GM19324 (cell line): Measurements from ENCODE around the gene HDLBP.
A peak's percentile ranks its signal among the peaks of the same experiment; 100 is the strongest.
"Not testable (repeated sequence)": the region's sequence is repeated elsewhere in the genome, so short reads cannot be mapped to it uniquely, and the experiment has no call there.

Source experiments
- ATAC-seq: cut with Tn5 transposase; IDR thresholded peaks from one replicate; pipeline ENCODE4 v1.9.1; 2021; ENCODE audit warnings: mild to moderate bottlenecking, moderate library complexity; ENCODE audit not compliant: unreplicated experiment, low FRiP score

HDLBP gene

GRCh38 chr2:241339839-241340630, 24.6 kb upstream of the HDLBP start:
- no peak for ATAC-seq

DNA sequence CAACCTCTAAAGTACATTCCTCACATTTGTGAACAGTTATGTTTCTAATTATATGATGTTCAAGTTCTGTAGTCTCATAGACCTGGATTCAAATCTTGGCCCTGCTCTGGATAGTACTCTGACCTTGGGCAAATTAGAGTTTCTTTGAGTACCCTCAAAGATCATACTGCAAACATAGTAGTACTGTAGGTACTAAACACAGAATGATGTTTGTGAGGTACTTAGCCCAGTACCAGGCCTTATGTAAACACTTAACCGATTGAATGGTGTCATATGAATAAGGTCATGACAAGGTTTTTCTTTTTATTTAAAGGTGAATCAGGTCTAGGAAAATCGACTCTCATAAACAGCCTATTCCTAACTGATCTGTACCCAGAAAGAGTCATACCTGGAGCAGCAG, 19.3 kb upstream of the HDLBP start:
- no peak for ATAC-seq

DNA sequence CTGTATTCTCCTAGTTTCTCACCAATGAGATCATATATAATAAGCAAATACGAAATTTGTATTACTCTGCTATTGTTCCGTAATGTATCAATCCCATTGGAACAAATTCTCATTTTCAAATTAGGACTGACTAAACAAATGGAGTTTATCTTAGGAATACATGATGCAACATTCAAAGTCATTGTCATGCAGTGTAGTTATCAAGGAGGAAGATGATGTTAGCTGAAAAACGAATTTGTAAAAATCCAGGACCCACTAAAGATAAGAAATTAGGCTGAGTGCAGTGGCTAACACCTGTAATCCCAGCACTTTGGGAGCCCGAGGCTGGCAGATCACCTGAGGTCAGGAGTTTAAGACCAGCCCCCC, 15.1 kb upstream of the HDLBP start:
- no peak for ATAC-seq

DNA sequence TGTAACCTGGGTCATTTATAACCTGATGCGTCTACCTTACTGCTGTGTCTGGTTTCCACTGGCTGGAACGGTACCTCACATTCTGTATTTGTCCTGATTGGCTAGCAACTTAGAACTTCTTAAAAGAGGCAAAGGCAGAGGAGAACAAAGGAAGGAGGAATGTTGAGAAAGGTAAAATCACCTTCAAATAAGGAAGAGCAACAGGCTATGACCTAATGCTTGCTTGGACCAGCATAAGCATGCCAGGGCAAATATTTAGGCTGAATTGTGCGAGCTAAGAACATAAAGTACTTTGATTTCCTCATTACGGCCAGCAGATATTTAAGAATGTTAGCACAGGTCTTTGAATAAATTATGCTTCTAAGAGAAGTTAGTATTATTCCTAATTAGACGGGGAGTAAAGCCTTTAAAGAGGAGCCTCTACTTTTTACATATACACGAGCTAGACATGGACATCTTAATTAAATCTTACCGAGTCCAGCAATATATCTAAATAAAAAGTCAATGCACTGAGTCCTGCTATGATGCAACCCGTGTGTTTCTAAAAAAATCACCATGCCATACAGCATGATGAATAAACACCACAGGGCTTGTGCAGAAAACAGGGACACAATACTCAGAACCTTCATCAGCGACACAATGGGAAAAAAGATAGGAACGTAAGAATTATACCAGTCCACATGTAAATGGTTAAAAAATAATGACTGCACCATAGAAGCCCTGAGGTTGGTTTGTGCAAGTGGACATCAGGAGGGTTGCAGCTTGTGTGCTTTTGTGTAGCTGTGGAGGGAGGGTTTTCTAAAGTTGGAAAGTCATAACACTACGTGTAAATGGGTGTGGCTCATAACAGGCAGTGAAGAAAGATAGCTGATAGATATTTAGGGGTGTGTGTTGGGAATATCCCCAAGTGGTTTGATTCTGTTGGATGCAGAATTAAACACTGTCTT, 14.5 kb upstream of the HDLBP start:
- ATAC-seq = no peak

- no peak for ATAC-seq
These were observed 9.8 kb upstream of the HDLBP start for GRCh38 chr2:241325257-241325656.

DNA sequence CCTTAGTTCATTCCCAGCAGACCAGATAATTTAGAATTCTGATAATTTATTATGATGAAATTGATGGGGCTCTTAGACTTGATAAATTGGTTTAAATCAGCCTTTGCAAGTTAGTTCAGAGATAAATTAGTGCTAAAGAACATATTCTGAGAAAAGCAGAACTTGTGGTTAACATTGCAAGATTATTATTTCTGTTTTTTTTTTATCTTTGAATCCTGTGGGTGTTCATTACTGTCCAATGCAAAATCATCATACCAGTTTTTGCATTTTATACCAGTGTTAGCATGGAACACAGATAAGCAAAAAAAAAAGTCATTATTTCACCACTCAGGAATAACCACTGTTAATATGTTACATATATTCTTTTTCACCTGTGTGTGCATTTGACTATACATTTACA, 9.3 kb upstream of the HDLBP start:
- no peak for ATAC-seq

- no peak for ATAC-seq
These were observed 8.3 kb upstream of the HDLBP start for GRCh38 chr2:241323778-241324177.

GRCh38 chr2:241321886-241322285, 6.4 kb upstream of the HDLBP start:
- ATAC-seq = no peak

DNA sequence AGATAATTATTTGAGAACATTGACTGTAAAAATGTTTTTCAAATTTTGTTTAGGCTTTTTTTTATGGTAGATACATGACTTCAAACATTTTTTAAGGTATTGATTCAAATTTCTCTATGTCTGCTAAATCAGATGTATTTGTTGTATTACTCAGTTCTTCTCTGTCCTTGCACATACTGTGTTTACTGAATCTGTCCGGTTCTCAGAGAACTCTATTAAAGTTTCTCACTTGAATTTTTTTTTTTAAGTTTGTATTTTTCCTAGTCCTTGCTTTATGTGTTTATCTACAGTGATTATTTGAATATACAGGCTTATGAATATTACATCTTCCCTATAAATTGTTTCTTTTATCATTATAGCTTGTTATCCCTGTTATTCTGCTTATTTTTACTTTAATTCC, 5.6 kb upstream of the HDLBP start:
- ATAC-seq = no peak

DNA sequence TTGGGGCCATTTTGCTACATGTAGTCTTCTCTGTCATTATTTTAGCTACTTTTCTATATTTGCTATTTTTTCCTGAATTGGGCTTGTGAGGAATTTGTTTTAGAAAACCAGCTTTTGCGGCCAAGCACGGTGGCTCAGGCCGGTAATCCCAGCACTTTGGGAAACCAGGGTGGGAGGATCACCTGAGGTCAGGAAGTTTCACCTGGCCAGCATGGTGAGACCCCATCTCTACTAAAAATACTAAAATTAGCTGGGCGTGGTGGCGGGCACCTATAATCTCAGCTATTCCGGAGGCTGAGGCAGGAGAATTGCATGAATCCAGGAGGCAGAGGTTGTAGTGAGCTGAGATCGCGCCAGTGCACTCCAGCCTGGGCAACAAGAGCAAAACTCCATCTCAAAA, 4.9 kb upstream of the HDLBP start:
- ATAC-seq = no peak

GRCh38 chr2:241318830-241319229, 3.4 kb upstream of the HDLBP start:
- not testable (repeated sequence) for ATAC-seq

DNA sequence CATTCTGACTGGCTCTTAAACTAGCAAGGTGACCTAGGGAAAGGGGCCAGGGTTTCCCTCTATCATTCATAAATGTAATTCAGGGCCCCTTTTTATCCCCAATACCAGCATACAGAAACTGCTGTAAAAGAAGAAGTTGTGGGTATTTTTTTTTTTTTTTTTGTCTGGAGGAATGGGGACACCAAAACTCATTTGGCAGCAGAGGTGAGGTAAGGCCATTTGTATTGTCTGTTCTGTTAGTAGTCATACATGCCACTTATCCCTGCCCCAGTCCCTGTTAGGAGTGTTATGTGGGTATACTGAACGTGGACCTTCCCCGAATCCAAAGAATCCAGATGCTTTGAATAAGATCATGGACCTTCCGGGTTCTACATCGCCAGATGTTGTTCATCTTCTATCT, 1.9 kb upstream of the HDLBP start:
- no peak for ATAC-seq

DNA sequence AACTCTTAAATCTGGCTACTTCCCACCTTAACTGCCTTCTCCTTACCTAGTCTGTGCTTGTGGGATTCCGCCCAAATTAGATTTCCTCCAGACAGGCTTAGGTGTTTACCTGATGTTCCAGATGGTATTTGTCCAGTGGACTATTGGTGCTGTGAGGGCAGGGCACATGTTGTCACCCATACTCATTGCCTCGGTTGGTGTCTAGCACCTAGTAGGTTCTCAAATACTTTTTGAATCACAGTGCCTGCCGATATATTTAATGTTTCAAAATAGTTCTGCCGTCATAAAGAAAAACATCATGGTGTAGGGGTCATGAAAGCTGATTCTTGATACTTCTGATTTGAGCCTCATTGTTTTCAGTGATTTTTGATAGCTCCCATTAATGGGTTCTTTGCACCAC, 1.4 kb upstream of the HDLBP start:
- no peak for ATAC-seq

GRCh38 chr2:241315879-241316631, 583 bp upstream of the HDLBP start, which contains the start of gene SEPTIN2:
Gene SEPTIN2, plus strand, starts transcription at chr2:241315925. Its CDS starts 8,308 bp downstream, at chr2:241324233.
- peak; percentile 37 for ATAC-seq

DNA sequence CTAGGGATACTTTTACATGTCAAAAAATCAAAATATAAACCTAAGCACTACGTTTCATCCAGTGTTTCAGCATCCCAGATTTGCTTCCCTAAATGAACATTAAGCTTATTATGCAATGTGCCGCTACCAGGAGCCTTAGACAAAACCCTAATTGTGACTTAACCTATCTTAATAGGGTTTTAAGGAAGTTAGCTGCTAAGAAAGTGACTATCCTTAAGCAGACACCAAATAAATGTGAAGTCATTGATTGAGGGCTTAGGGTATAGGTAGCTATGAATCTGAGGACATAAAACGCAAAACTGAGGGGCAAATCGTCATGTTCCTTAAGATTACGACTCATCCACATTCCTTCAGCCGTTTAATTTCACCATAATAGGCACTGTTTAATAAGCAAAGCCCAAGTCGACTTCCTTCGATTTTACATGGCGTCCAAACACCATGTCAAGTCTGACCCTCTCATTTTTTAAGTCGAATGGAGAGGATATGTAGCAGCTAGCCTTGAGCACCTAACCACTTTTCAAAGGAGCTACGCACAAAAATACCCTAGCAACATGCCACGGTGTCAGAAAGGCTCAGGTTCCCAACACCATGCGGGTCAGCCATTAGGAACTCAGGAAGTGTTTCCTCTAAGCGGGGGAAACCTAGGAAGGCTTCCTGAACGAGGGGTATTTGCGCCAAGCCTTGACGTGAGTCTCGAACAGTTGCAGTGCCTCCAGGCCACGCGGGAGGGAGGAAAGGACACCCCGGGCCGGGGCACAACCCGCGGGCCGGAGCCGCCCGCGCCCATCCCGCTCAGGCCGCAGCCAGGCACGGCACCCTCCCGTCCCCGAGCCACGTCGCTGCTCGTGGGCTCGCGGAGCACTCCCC, 1.0 kb downstream of the HDLBP start:
- ATAC-seq = no peak

DNA sequence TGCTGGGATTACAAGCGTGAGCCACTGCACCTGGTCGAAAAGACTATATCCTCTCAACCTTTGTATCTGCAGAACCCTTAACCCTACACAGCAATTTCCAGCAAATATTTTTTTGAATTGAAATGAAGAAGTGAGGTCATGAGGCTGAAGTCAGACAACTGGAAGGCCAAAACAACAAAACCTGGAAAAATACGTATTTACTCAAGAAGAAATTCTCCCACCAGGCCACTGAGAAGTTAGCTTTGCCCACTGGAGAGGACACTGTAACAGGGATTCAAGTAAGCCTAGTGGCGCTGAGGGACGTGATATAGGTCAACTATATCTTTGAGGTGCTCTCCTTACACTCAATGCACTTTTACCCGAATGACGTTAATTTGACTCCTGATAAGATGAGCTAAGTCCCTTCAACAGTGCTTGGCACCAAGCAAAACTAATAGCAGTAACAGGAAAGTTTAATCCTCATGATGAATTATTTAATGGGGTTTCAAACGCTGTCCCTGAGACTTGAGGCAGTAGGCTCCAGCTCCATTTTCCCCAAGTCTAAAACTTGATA, 1.9 kb downstream of the HDLBP start:
- ATAC-seq = no peak

- no peak for ATAC-seq
These were observed 3.4 kb downstream of the HDLBP start for GRCh38 chr2:241312082-241312481.

- no peak for ATAC-seq
These were observed 4.4 kb downstream of the HDLBP start for GRCh38 chr2:241310917-241311566.

DNA sequence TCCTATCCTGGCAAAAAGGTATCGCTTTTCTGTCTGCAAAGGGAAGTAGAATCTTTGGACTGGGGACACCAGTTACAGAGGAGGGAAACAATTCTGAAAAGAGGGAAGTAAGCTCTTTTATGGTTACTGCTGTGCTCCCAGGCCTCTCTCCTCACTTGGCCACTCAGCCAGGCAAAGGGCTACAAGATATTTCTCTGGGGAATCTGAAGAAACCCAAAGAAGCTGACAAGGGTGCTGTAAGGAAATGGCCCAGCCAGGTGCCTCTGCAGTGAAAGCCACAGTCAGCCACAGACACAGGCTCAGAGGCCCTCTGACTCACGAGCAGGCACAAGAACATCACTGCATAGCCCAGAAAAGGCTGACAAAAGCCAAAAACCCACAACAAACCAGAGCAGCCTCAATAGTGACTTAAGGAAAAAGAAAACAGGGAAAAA, 5.8 kb downstream of the HDLBP start:
- ATAC-seq = peak; percentile 37
